CD4-positive, CD25-positive, alpha-beta regulatory T cell (primary cell): ENCODE measurements around the gene ENC1. TPM values are rescaled to one million over a fixed set of nuclear protein-coding genes. Genes with fewer than 3 reads are reported as not detected.

Experiments used
- ATAC-seq, 2 donors: fragments of 150-1000 bp; cut with Tn5 transposase; one replicate each; pipeline ENCODE4 v1.10.0; 2021; ENCODE audit warnings: low read depth in 2 of 2, moderate number of reproducible peaks in 2 of 2, moderate library complexity in 1 of 2
- DNase-seq, 3 donors: peaks; one replicate each; pipeline versions ENCODE4 v3.0.0 to v3.0.0-alpha.2; 2012 to 2022; ENCODE audit warnings: mixed read lengths in 1 of 3
- H3K27ac ChIP-seq: one replicate; pipeline ENCODE4 v1.7.0; 2013; ENCODE audit warnings: mild to moderate bottlenecking, low read length; ENCODE audit not compliant: insufficient read depth, poor library complexity, severe bottlenecking
- H3K27me3 ChIP-seq: one replicate; pipeline ENCODE4 v1.7.0; 2013; ENCODE audit warnings: low read length; ENCODE audit not compliant: control insufficient read depth, insufficient read depth
- H3K36me3 ChIP-seq: one replicate; pipeline ENCODE4 v1.7.0; 2013; ENCODE audit warnings: mild to moderate bottlenecking, low read length, moderate library complexity; ENCODE audit not compliant: control insufficient read depth, insufficient read depth
- H3K4me1 ChIP-seq: 2 replicates; pipeline ENCODE4 v1.7.0; 2013; ENCODE audit warnings: mild to moderate bottlenecking, low read length; ENCODE audit not compliant: insufficient read depth, control insufficient read depth, poor library complexity, severe bottlenecking
- H3K4me3 ChIP-seq: one replicate; pipeline ENCODE4 v1.7.0; 2013; ENCODE audit warnings: low read depth, mild to moderate bottlenecking, low read length, moderate library complexity
- H3K9me3 ChIP-seq, 2 experiments: 1 replicate in 1 of 2; 2 replicates in 1 of 2; pipeline ENCODE4 v1.7.0; 2013; ENCODE audit warnings: low read length in 2 of 2, mild to moderate bottlenecking in 1 of 2, moderate library complexity in 1 of 2; ENCODE audit not compliant: control insufficient read depth in 2 of 2
- H3K27ac Mint-ChIP-seq, 3 donors: one replicate each; pipeline ENCODE4 v1.8.0; 2020 to 2022; ENCODE audit warnings: mild to moderate bottlenecking in 3 of 3, mixed read lengths in 3 of 3, moderate library complexity in 2 of 3
- H3K27me3 Mint-ChIP-seq: one replicate; pipeline ENCODE4 v1.8.0; 2022; ENCODE audit warnings: mild to moderate bottlenecking, mixed read lengths
- H3K36me3 Mint-ChIP-seq: one replicate; pipeline ENCODE4 v1.8.0; 2020; ENCODE audit warnings: mixed read lengths
- H3K4me1 Mint-ChIP-seq, 4 donors: one replicate each; pipeline ENCODE4 v1.8.0; 2020 to 2022; ENCODE audit warnings: mixed read lengths in 4 of 4, mild to moderate bottlenecking in 1 of 4
- H3K4me3 Mint-ChIP-seq, 4 donors: one replicate each; pipeline ENCODE4 v1.8.0; 2020 to 2022; ENCODE audit warnings: mild to moderate bottlenecking in 4 of 4, mixed read lengths in 4 of 4, moderate library complexity in 3 of 4
- H3K9me3 Mint-ChIP-seq, 7 donors: one replicate each; pipeline ENCODE4 v1.8.0; 2020 to 2022; ENCODE audit warnings: mixed read lengths in 7 of 7, mild to moderate bottlenecking in 3 of 7, moderate library complexity in 2 of 7
- polyA plus RNA-seq, 4 donors: library from polyadenylated mRNA; unstranded; fragments of 300-500 nt; fragmentation: Illumina TruSeq; gene quantifications; one replicate each; pipeline ENCODE4 v1.2.3, GENCODE V29; 2021
- total RNA-seq: library from RNA; stranded (reverse); gene quantifications from one replicate; pipeline ENCODE4 v1.2.3, GENCODE V29; 2022

The ENC1 gene
- total and polyA plus RNA-seq, 5 donors from 2014 or later = 0.10 to 6.8 (median 0.48) TPM; not detected in 1

GRCh38 chr5:74665816-74666215, 25.3 kb upstream of the ENC1 start:
- peaks cover 0 to 4% (median 0%) of the 10 kb centered on the region in 7 donors for H3K9me3 Mint-ChIP-seq
- H3K27me3 Mint-ChIP-seq = peaks cover 41% of the 10 kb centered on the region
- Histone ChIP-seq H3K36me3 (no peaks in the 10 kb centered on the region), H3K27ac (no peak overlapping the region), H3K4me1 (no peaks in the 10 kb centered on the region), H3K27me3 (peaks cover 11% of the 10 kb centered on the region), H3K9me3 (no peaks in the 10 kb centered on the region), H3K4me3 (no peak overlapping the region)
- DNase-seq (no peak), ATAC-seq (no peak)
- H3K36me3 Mint-ChIP-seq = no peaks in the 10 kb centered on the region
- no peak overlapping the region for H3K27ac Mint-ChIP-seq
- no peak overlapping the region for H3K4me3 Mint-ChIP-seq
- H3K4me1 Mint-ChIP-seq = no peaks in the 10 kb centered on the region

GRCh38 chr5:74665273-74665672, 24.7 kb upstream of the ENC1 start:
- Mint-ChIP-seq H3K4me1 (no peaks in the 10 kb centered on the region), H3K4me3 (no peak overlapping the region), H3K9me3 (peaks cover 0 to 4% (median 0%) of the 10 kb centered on the region in 7 donors), H3K27me3 (peaks cover 46% of the 10 kb centered on the region), H3K27ac (no peak overlapping the region), H3K36me3 (no peaks in the 10 kb centered on the region)
- Histone ChIP-seq H3K4me1 (no peaks in the 10 kb centered on the region), H3K4me3 (no peak overlapping the region), H3K27ac (no peak overlapping the region), H3K36me3 (no peaks in the 10 kb centered on the region), H3K9me3 (no peaks in the 10 kb centered on the region), H3K27me3 (peaks cover 13% of the 10 kb centered on the region)
- ATAC-seq (no peak), DNase-seq (no peak)

- no peak overlapping the region for H3K4me3 ChIP-seq
- Mint-ChIP-seq H3K36me3 (no peaks in the 10 kb centered on the region), H3K9me3 (no peaks in the 10 kb centered on the region), H3K27ac (no peak overlapping the region), H3K4me3 (no peak overlapping the region), H3K4me1 (no peaks in the 10 kb centered on the region), H3K27me3 (peaks cover 50% of the 10 kb centered on the region)
- no peaks in the 10 kb centered on the region for H3K36me3 ChIP-seq
- H3K27ac ChIP-seq = no peak overlapping the region
- no peaks in the 10 kb centered on the region for H3K4me1 ChIP-seq
- peaks cover 17% of the 10 kb centered on the region for H3K27me3 ChIP-seq
- ATAC-seq (no peak), DNase-seq (no peak)
- H3K9me3 ChIP-seq = no peaks in the 10 kb centered on the region
Observed at GRCh38 chr5:74664551-74664950, 24.0 kb upstream of the ENC1 start.

- peaks cover 11% of the 10 kb centered on the region for H3K27me3 ChIP-seq
- no peaks in the 10 kb centered on the region for H3K36me3 ChIP-seq
- DNase-seq (no peak), ATAC-seq (no peak)
- no peak overlapping the region for H3K27ac ChIP-seq
- H3K4me3 ChIP-seq = no peak overlapping the region
- Mint-ChIP-seq H3K27me3 (peaks cover 60% of the 10 kb centered on the region), H3K4me1 (no peaks in the 10 kb centered on the region), H3K9me3 (no peaks in the 10 kb centered on the region), H3K4me3 (no peak overlapping the region), H3K27ac (no peak overlapping the region), H3K36me3 (no peaks in the 10 kb centered on the region)
- peaks cover 0 to 2% of the 10 kb centered on the region in 2 experiments for H3K9me3 ChIP-seq
- no peaks in the 10 kb centered on the region for H3K4me1 ChIP-seq
Observed at GRCh38 chr5:74660873-74661272, 20.3 kb upstream of the ENC1 start.

GRCh38 chr5:74660140-74660539, 19.6 kb upstream of the ENC1 start:
- Histone ChIP-seq H3K36me3 (no peaks in the 10 kb centered on the region), H3K9me3 (peaks cover 0 to 2% of the 10 kb centered on the region in 2 experiments), H3K4me3 (no peak overlapping the region), H3K4me1 (no peaks in the 10 kb centered on the region), H3K27ac (no peak overlapping the region), H3K27me3 (peaks cover 11% of the 10 kb centered on the region)
- Mint-ChIP-seq H3K36me3 (no peaks in the 10 kb centered on the region), H3K27me3 (peaks cover 64% of the 10 kb centered on the region), H3K4me1 (no peaks in the 10 kb centered on the region), H3K27ac (no peak overlapping the region), H3K4me3 (no peak overlapping the region), H3K9me3 (no peaks in the 10 kb centered on the region)
- no peak for ATAC-seq
- no peak for DNase-seq

GRCh38 chr5:74659172-74659571, 18.6 kb upstream of the ENC1 start:
- H3K4me1 Mint-ChIP-seq = no peaks in the 10 kb centered on the region
- Histone ChIP-seq H3K36me3 (no peaks in the 10 kb centered on the region), H3K27me3 (peaks cover 11% of the 10 kb centered on the region), H3K27ac (no peak overlapping the region), H3K4me3 (no peak overlapping the region), H3K4me1 (no peaks in the 10 kb centered on the region), H3K9me3 (peaks cover 0 to 2% of the 10 kb centered on the region in 2 experiments)
- DNase-seq (no peak), ATAC-seq (no peak)
- H3K9me3 Mint-ChIP-seq = no peaks in the 10 kb centered on the region
- no peak overlapping the region for H3K27ac Mint-ChIP-seq
- no peak overlapping the region for H3K4me3 Mint-ChIP-seq
- peaks cover 57% of the 10 kb centered on the region for H3K27me3 Mint-ChIP-seq
- no peaks in the 10 kb centered on the region for H3K36me3 Mint-ChIP-seq

GRCh38 chr5:74657165-74657564, 16.6 kb upstream of the ENC1 start:
- no peak overlapping the region for H3K4me3 ChIP-seq
- no peak for ATAC-seq
- peak overlapping the region in 1 of 3 donors; percentile 63 for H3K27ac Mint-ChIP-seq
- H3K9me3 Mint-ChIP-seq = no peaks in the 10 kb centered on the region
- peaks cover 0 to 2% of the 10 kb centered on the region in 2 experiments for H3K9me3 ChIP-seq
- no peak overlapping the region for H3K27ac ChIP-seq
- H3K27me3 Mint-ChIP-seq = peaks cover 41% of the 10 kb centered on the region
- H3K4me1 Mint-ChIP-seq = no peaks in the 10 kb centered on the region
- H3K4me3 Mint-ChIP-seq = no peak overlapping the region
- no peaks in the 10 kb centered on the region for H3K4me1 ChIP-seq
- DNase-seq = no peak
- H3K36me3 Mint-ChIP-seq = no peaks in the 10 kb centered on the region
- no peaks in the 10 kb centered on the region for H3K36me3 ChIP-seq
- peaks cover 11% of the 10 kb centered on the region for H3K27me3 ChIP-seq

GRCh38 chr5:74655716-74656115, 15.2 kb upstream of the ENC1 start:
- Histone ChIP-seq H3K9me3 (peaks cover 0 to 2% of the 10 kb centered on the region in 2 experiments), H3K4me1 (no peaks in the 10 kb centered on the region), H3K36me3 (no peaks in the 10 kb centered on the region), H3K4me3 (no peak overlapping the region), H3K27ac (no peak overlapping the region), H3K27me3 (peaks cover 8% of the 10 kb centered on the region)
- Mint-ChIP-seq H3K27ac (no peak overlapping the region), H3K9me3 (no peaks in the 10 kb centered on the region), H3K27me3 (peaks cover 36% of the 10 kb centered on the region), H3K36me3 (no peaks in the 10 kb centered on the region), H3K4me1 (no peaks in the 10 kb centered on the region), H3K4me3 (no peak overlapping the region)
- DNase-seq (no peak), ATAC-seq (no peak)
